Measurements from ENCODE around the gene TMPRSS9. TPM values are rescaled to one million over a fixed set of nuclear protein-coding genes. Genes with fewer than 3 reads are reported as not detected.

Gene TMPRSS9
- total and polyA plus RNA-seq, 2 of the 13 experiments (the other 11 are each of a cell fraction or from before 2014, with no cell fraction given) = 2.5 to 5.2 TPM

- WGBS (ENCODE audit: low lambda C conversion rate) = 67% methylated on average over 12 of the region's 13 CpGs
- in situ Hi-C loops (cut with HindIII; ENCODE audit: extremely low pct_ligation_motif_present, low pct_unique_long_range_greater_than_20kb) = no loop called here
- no peak overlapping the region for H3K4me2 ChIP-seq (ENCODE audit: low read depth, low read length)
Observed at GRCh38 chr19:2382530-2383222, 22.6 kb downstream of the TMPRSS9 start.

More at GRCh38 chr19:2382530-2383222, 22.6 kb downstream of the TMPRSS9 start:
- no TSS peak for BruUV-seq (replicated peaks)
- H3K4me1 ChIP-seq (ENCODE audit: insufficient read depth, low read length) = peaks cover 14% of the 10 kb centered on the region
- DNase-seq (ENCODE audit: low spot score) (no peak), FAIRE-seq (no peak), ATAC-seq (no peak)
- POLR2A ChIA-PET = no interaction called here
- H4K20me1 ChIP-seq (ENCODE audit: insufficient read depth, low read length) = no peaks in the 10 kb centered on the region
- no peak overlapping the region for H3K9ac ChIP-seq (ENCODE audit: insufficient read depth, low read depth, low read length)
- no peak overlapping the region for H3K4me3 ChIP-seq (replicated peaks in 1 of 3; ENCODE audit: insufficient read depth in 1 of 3, low read depth in 2 of 3, low read length in 3 of 3)
- intact Hi-C loops (cut with micrococcal nuclease; ENCODE audit: unreplicated experiment) = no loop called here
- H2AFZ ChIP-seq (ENCODE audit: low read length) = no peak overlapping the region
- H3K9me3 ChIP-seq (ENCODE audit: low read length) = peaks cover 13% of the 10 kb centered on the region
- H3K27me3 ChIP-seq (ENCODE audit: control insufficient read depth in 1 of 2, insufficient read depth in 2 of 2, low read length in 2 of 2) = peaks cover under 1 to 3% of the 10 kb centered on the region in 2 experiments; a peak in 2 of 5 replicates
- TF ChIP-seq ZNF292 (CRISPR knock-in tag; IDR thresholded peaks at IDR 0.05; ENCODE audit: borderline replicate concordance, low read depth) (no peak), HNRNPL (IDR thresholded peaks at IDR 0.05; ENCODE audit: low read depth, low read length) (no peak), ZNF24 (IDR thresholded peaks at IDR 0.05) (no peak), ZNF564 (CRISPR knock-in tag; IDR thresholded peaks at IDR 0.05) (no peak), ZSCAN21 (CRISPR knock-in tag; IDR thresholded peaks at IDR 0.05; ENCODE audit: borderline replicate concordance) (no peak), ZNF18 (CRISPR knock-in tag; IDR thresholded peaks at IDR 0.05; ENCODE audit: insufficient replicate concordance) (no peak), ZNF121 (CRISPR knock-in tag; IDR thresholded peaks at IDR 0.05) (peak; percentile 57; the same call in 1 of the 2 replicates), MNT (IDR thresholded peaks at IDR 0.05) (peak; percentile 96), HNRNPLL (IDR thresholded peaks at IDR 0.05; ENCODE audit: low read depth, low read length, poor library complexity, severe bottlenecking) (no peak), EHMT2 (IDR thresholded peaks at IDR 0.05; ENCODE audit: borderline replicate concordance, low read depth, low read length) (no peak)
- CTCF ChIA-PET (ENCODE audit: low intra/inter-chr PET ratio, low total read pairs) = no interaction called here
- H3K27ac ChIP-seq (ENCODE audit: extremely low read length, insufficient read depth, low read length) = no peak overlapping the region
- H3K79me2 ChIP-seq (ENCODE audit: insufficient read depth, low read length) = no peaks in the 10 kb centered on the region
- no peaks in the 10 kb centered on the region for H3K36me3 ChIP-seq (replicated peaks in 1 of 2; ENCODE audit: control insufficient read depth in 1 of 2, insufficient read depth in 2 of 2, low read length in 2 of 2)
